Naive B cell (primary cell): Measurements from ENCODE around the gene TIGD1. TPM values are rescaled to one million over a fixed set of nuclear protein-coding genes. Genes with fewer than 3 reads are reported as not detected.

Source experiments
- ATAC-seq, 2 donors: fragments of 150-1000 bp; cut with Tn5 transposase; 2 replicates each; pipeline ENCODE4 v1.10.0; 2021; ENCODE audit warnings: low read depth in 2 of 2, mild to moderate bottlenecking in 2 of 2, moderate library complexity in 2 of 2
- DNase-seq: peaks from one replicate; pipeline ENCODE4 v3.0.0; 2022
- H3K27ac Mint-ChIP-seq, 6 donors: one replicate each; pipeline ENCODE4 v1.8.0; 2020 to 2022; ENCODE audit warnings: mild to moderate bottlenecking in 6 of 6, mixed read lengths in 6 of 6, moderate library complexity in 5 of 6, inconsistent platforms in 2 of 6
- H3K27me3 Mint-ChIP-seq, 3 donors: one replicate each; pipeline ENCODE4 v1.8.0; 2021 to 2022; ENCODE audit warnings: mixed read lengths in 3 of 3, mild to moderate bottlenecking in 1 of 3
- H3K36me3 Mint-ChIP-seq, 2 donors: one replicate each; pipeline ENCODE4 v1.8.0; 2020 to 2022; ENCODE audit warnings: mixed read lengths in 2 of 2, inconsistent platforms in 1 of 2, mild to moderate bottlenecking in 1 of 2
- H3K4me1 Mint-ChIP-seq, 3 donors: one replicate each; pipeline ENCODE4 v1.8.0; 2020 to 2022; ENCODE audit warnings: mixed read lengths in 3 of 3, inconsistent platforms in 1 of 3, mild to moderate bottlenecking in 1 of 3, moderate library complexity in 1 of 3
- H3K4me3 Mint-ChIP-seq, 8 donors: one replicate each; pipeline ENCODE4 v1.8.0; 2020 to 2022; ENCODE audit warnings: mild to moderate bottlenecking in 8 of 8, mixed read lengths in 8 of 8, moderate library complexity in 8 of 8, inconsistent platforms in 2 of 8
- H3K9me3 Mint-ChIP-seq, 7 donors: one replicate each; pipeline ENCODE4 v1.8.0; 2020 to 2022; ENCODE audit warnings: mixed read lengths in 7 of 7, mild to moderate bottlenecking in 5 of 7, inconsistent platforms in 2 of 7, moderate library complexity in 1 of 7
- polyA plus RNA-seq, 6 donors: library from polyadenylated mRNA; unstranded; fragments of 300-500 nt; fragmentation: Illumina TruSeq; gene quantifications; one replicate each; pipeline ENCODE4 v1.2.3, GENCODE V29; 2021; ENCODE audit warnings: low read depth in 6 of 6

The TIGD1 gene
- polyA plus RNA-seq, 6 donors from 2014 or later = 2.6 to 9.2 (median 7.9) TPM

DNA sequence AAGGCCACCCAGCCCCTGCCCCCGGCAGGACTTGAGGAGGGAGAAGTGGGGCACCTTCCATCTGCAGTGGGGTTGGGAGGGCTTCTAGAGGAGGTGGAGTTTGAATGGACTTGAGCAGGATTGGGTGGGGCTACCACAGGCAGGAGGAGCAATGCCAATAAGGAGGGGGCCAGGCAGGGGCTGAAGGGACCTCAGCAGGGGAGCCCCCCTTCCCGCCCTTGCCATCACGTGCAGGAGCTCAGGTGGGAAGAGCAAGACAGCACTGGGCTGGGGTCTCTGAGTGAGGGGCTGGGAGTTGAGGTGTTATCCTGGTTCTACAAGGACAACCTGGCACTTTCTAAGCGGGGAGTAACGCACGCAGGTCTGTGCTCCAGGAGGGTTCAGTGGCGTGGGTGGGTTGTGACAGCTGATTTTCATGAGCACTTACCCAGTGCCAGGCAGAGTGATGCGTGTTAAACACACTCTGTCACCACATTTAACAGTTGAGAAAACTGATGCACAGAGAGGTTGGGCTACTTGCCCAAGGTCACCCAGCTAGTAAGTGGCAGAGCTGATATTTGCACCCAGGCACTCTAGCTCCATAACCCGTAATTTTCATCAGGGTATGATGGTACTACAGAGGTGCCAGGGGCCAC is 19.6 kb downstream of the TIGD1 start:
- Mint-ChIP-seq H3K4me3 (no peak overlapping the region), H3K4me1 (peaks cover 0 to 8% (median 5%) of the 10 kb centered on the region in 3 donors), H3K27me3 (peaks cover 19 to 66% (median 35%) of the 10 kb centered on the region in 3 donors), H3K9me3 (no peaks in the 10 kb centered on the region), H3K36me3 (no peaks in the 10 kb centered on the region), H3K27ac (no peak overlapping the region)
- no peak for ATAC-seq
- no peak for DNase-seq

DNA sequence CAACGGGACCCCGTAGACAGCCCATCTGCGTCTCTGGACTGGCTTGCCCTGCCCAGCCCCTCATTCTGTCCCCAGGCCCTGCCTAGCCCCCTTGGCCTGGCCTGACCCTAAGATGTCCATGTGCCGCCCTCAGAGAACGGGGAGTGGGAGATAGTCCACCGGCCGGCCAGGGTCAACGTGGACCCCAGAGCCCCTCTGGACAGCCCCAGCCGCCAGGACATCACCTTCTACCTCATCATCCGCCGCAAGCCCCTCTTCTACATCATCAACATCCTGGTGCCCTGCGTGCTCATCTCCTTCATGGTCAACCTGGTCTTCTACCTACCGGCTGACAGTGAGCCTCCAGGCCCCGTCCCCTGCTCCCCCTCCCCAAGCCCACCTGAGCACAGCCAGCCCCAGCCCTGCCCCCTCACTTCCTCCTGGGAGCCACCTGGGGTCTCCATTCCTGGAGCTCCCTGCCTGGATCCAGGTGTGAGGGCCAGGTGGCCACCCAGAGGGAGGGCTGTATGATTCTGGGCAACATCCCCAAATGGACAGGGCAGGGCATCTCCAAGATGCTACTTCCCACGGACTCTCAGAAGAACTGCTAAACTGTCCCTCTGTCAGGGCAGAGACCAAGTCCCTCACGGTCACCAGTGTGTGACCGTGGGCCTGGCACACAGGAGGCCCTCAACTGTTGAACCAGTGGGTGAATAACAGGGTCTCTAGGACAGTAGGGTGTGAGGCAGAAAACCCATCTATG is 20.4 kb downstream of the TIGD1 start:
- Mint-ChIP-seq H3K27ac (no peak overlapping the region), H3K4me1 (peaks cover 0 to 8% (median 5%) of the 10 kb centered on the region in 3 donors), H3K27me3 (peaks cover 19 to 59% (median 35%) of the 10 kb centered on the region in 3 donors), H3K4me3 (no peak overlapping the region), H3K36me3 (no peaks in the 10 kb centered on the region), H3K9me3 (no peaks in the 10 kb centered on the region)
- no peak for DNase-seq
- ATAC-seq = no peak

DNA sequence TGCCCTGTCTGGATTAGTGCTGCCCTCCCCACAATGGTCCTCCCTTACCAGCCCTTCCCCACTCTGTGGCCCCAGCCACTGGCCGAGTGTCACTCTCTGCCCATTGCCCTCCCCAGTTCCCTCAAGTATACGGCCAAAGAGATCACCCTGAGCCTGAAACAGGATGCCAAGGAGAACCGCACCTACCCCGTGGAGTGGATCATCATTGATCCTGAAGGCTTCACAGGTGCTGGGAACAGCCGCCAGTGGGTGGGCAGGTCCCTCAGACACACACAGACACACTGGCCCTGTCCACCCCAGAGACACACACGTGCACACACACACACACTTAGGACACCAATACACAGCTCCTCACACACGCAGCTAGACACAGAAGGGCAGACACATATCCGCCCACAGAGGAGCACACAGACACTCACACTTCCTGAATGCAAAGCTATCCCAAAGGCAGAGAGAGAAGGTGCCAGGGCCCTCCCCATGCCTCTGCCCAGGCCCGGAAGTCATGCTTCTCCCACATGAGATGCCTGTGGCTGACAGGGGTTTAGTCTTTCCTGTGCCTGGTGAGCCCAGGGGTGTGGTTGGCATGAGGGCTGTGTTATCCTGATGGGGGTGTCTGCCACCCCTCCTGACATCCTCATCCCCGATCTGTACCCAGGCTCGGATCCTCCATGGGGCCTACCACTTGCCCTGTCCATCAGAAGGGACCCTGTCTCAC is 21.5 kb downstream of the TIGD1 start:
- Mint-ChIP-seq H3K36me3 (no peaks in the 10 kb centered on the region), H3K9me3 (no peaks in the 10 kb centered on the region), H3K4me1 (peaks cover 7 to 12% (median 11%) of the 10 kb centered on the region in 3 donors), H3K27me3 (peaks cover 24 to 60% (median 43%) of the 10 kb centered on the region in 3 donors), H3K27ac (peak overlapping the region in 2 of 6 donors; percentile 32 to 55), H3K4me3 (peak overlapping the region in 1 of 8 donors; percentile 15)
- ATAC-seq (no peak), DNase-seq (no peak)

DNA sequence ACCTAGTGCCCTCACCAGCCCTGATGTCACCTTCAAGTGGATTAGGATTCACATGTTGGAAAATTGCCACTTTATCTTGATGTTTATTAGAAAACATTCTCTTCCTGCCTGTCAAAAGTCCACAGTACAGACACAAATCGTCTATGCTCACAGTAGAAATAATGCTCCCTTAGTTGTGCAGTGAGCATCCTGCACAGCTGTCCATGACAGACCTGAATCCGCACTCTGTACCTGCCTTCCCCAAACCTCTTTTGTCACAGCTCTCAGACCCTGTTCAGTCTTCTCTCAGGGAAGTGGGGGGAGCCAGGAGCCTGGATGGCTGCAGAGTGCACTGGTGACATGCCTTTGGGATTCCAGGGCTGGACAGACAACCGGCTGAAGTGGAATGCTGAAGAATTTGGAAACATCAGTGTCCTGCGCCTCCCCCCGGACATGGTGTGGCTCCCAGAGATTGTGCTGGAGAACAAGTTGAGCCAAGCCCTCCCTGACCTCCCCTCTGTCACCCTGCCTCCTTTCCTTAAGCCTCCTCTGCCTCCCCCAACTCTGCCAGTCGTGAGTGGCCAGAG is 22.4 kb downstream of the TIGD1 start:
- no peaks in the 10 kb centered on the region for H3K9me3 Mint-ChIP-seq
- ATAC-seq = no peak
- no peaks in the 10 kb centered on the region for H3K36me3 Mint-ChIP-seq
- H3K27ac Mint-ChIP-seq = no peak overlapping the region
- peaks cover 25 to 63% (median 48%) of the 10 kb centered on the region in 3 donors for H3K27me3 Mint-ChIP-seq
- no peak for DNase-seq
- peaks cover 11 to 15% (median 14%) of the 10 kb centered on the region in 3 donors for H3K4me1 Mint-ChIP-seq
- no peak overlapping the region for H3K4me3 Mint-ChIP-seq

DNA sequence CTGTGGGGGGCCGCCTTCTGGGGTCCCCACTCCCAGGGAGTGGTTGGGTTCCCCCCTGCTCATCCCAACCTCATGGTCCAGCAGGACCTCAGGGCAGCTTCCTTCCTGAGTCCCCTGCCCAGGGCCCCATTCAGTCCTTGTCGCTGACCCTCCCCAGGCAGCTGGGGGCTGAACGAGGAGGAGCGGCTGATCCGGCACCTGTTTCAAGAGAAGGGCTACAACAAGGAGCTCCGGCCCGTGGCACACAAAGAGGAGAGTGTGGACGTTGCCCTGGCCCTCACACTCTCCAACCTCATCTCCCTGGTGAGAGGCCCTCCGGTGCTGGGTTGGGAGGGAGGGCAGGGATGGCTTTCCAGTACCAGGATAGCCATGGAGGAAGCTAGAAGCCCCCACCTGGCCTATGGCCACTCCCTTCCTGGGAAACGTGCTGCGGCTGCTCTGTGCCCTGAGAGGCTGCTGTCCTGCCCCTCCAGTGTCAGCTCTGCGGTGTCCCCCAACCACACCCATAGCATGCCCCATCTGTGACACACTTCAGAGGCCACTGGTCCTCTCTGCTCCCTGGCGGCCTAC is 23.9 kb downstream of the TIGD1 start:
- Mint-ChIP-seq H3K4me1 (peaks cover 16 to 22% (median 19%) of the 10 kb centered on the region in 3 donors), H3K4me3 (no peak overlapping the region), H3K27ac (no peak overlapping the region), H3K9me3 (no peaks in the 10 kb centered on the region), H3K27me3 (peaks cover 26 to 70% (median 54%) of the 10 kb centered on the region in 3 donors), H3K36me3 (no peaks in the 10 kb centered on the region)
- DNase-seq (no peak), ATAC-seq (no peak)

DNA sequence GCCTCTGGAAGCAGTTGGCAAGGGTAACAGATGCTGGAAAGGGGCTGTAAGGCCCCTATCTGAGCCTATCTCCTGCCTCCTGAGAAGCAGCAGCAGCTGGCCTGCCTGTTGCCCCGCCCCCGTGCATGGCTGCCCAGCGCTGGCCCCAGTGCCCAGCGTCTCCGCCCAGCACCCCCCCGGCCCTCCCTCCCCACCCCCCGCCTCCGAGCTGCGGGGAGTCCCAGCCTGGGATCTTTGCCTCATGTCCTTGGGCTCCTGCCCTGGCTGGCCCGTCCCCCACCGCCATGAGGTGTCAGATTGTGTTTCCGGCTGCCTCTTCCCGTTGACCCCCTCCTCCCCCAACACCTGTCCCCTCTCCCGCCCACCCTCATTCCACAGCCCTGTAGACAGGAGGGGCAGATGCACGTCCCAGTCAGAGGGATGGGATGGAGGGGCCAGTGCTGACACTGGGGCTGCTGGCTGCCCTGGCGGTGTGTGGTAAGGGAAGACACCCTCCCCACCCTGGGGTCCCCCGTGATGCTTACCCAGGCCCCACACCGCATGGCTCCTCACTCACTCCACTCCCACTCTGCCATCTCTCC is 24.5 kb downstream of the TIGD1 start, which contains the start of gene CHRND:
CHRND (plus strand) TSS at position 370 of the 581 bp plus-strand sequence; CDS start at position 426, 56 bp downstream.
- Mint-ChIP-seq H3K36me3 (no peaks in the 10 kb centered on the region), H3K9me3 (no peaks in the 10 kb centered on the region), H3K27me3 (peaks cover 26 to 76% (median 59%) of the 10 kb centered on the region in 3 donors), H3K4me3 (peak within 1 kb of the TSS in 1 of 8 donors; percentile 33), H3K27ac (no peak within 1 kb of the TSS), H3K4me1 (peaks cover 17 to 23% (median 22%) of the 10 kb centered on the region in 3 donors)
- DNase-seq (no peak), ATAC-seq (no peak)

DNA sequence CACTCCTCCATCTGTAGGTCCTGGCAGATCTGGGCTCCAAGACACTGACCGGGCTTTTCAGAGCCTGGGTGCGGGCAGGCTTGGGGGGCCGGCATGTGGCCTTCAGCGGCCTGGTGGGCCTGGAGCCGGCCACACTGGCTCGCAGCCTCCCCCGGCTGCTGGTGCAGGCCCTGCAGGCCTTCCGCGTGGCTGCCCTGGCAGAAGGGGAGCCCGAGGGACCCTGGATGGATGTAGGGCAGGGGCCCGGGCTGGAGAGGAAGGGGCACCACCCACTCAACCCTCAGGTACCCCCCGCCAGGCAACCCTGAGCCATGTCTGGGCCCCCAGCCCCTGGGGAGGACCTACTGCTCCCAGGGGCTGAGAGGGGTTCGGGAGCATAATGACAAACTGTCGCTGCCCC is 25.2 kb downstream of the TIGD1 start:
- H3K27me3 Mint-ChIP-seq = peaks cover 26 to 76% (median 65%) of the 10 kb centered on the region in 3 donors
- no peaks in the 10 kb centered on the region for H3K9me3 Mint-ChIP-seq
- H3K4me3 Mint-ChIP-seq = peak overlapping the region in 1 of 8 donors; percentile 33
- no peaks in the 10 kb centered on the region for H3K36me3 Mint-ChIP-seq
- H3K27ac Mint-ChIP-seq = no peak overlapping the region
- ATAC-seq (no peak), DNase-seq (no peak)
- peaks cover 17 to 23% (median 22%) of the 10 kb centered on the region in 3 donors for H3K4me1 Mint-ChIP-seq

DNA sequence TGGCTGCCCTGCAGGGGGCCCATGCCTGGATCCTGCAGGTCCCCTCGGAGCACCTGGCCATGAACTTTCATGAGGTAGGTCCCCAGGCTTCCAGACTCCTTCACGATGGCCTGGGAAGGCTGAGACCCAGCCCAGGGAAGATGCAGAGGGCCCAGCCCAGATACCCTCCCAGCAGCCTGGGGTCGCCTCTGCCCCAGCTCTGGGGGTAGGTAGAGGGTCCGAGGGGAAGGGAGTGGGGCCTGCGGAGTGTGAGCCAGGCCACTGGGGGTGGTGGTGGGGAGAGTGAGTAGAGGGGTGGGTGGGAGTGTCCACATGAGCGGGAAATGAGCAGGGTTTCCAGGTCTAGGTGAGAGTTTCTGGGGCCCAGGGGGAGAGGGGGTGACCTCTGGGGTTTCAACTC is 25.6 kb downstream of the TIGD1 start:
- DNase-seq = no peak
- H3K4me1 Mint-ChIP-seq = peaks cover 17 to 23% (median 22%) of the 10 kb centered on the region in 3 donors

DNA sequence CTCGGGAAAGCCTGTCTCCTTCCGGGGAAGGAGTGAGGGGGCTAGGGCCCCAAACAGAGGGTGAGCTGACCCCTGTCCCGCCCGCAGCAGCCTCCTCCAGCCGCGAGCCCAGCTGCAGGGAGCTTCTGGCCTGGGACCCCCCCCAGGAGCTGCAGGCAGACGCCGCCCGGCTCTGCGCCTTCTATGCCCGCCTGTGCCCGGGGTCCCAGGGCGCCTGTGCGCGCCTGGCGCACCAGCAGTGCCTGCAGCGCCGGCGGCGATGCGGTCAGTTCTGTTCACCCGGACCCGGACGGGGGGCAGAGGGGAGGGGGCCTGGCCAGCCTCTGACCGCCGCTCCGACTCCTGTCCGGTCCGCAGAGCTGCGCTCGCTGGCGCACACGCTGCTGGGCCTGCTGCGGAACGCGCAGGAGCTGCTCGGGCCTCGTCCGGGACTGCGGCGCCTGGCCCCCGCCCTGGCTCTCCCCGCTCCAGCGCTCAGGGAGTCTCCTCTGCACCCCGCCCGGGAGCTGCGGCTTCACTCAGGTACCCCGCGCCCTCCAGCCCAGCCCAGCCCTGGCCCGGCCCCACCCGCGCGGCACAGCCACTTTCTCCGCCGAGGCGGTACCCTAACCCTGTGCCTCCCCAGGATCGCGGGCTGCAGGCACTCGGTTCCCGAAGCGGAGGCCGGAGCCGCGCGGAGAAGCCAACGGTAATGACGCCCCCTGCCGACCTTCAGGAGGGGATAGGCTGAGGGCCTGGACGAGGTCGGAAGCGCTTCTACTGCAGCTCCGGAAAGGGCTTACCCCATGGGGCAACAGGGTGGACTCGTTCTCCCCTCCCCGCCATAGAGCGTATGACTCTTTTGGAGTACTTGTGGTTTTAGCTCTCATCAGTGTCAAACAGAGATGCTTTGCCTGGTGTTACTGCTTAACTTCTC is 26.4 kb downstream of the TIGD1 start:
- H3K27ac Mint-ChIP-seq = no peak overlapping the region
- peaks cover 17 to 22% (median 21%) of the 10 kb centered on the region in 3 donors for H3K4me1 Mint-ChIP-seq
- ATAC-seq (peak; percentile 30 to 34), DNase-seq (no peak)
- peak overlapping the region in 7 of 8 donors; percentile 22 to 83 (median 65) for H3K4me3 Mint-ChIP-seq
- peaks cover 28 to 74% (median 68%) of the 10 kb centered on the region in 3 donors for H3K27me3 Mint-ChIP-seq
- no peaks in the 10 kb centered on the region for H3K36me3 Mint-ChIP-seq
- no peaks in the 10 kb centered on the region for H3K9me3 Mint-ChIP-seq

More for the DNA sequence above, 25.6 kb downstream of the TIGD1 start:
- Mint-ChIP-seq H3K4me3 (peak overlapping the region in 2 of 8 donors; percentile 52 to 65), H3K27me3 (peaks cover 26 to 75% (median 66%) of the 10 kb centered on the region in 3 donors), H3K9me3 (no peaks in the 10 kb centered on the region), H3K36me3 (no peaks in the 10 kb centered on the region), H3K27ac (no peak overlapping the region)
- no peak for ATAC-seq

DNA sequence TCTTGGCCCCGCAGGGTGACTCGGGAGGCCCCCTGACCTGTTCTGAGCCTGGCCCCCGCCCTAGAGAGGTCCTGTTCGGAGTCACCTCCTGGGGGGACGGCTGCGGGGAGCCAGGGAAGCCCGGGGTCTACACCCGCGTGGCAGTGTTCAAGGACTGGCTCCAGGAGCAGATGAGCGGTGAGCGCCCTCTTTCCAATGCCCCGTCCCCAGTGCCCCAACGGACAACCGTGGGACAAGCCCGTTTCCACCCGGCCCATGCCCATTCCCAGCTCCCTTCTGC is 27.0 kb downstream of the TIGD1 start:
- peaks cover 29 to 74% (median 68%) of the 10 kb centered on the region in 3 donors for H3K27me3 Mint-ChIP-seq
- DNase-seq = no peak
- H3K36me3 Mint-ChIP-seq = no peaks in the 10 kb centered on the region
- no peaks in the 10 kb centered on the region for H3K9me3 Mint-ChIP-seq
- ATAC-seq = no peak
- no peak overlapping the region for H3K27ac Mint-ChIP-seq
- H3K4me3 Mint-ChIP-seq = peak overlapping the region in 7 of 8 donors; percentile 36 to 83 (median 54)
- H3K4me1 Mint-ChIP-seq = peaks cover 13 to 22% (median 18%) of the 10 kb centered on the region in 3 donors

DNA sequence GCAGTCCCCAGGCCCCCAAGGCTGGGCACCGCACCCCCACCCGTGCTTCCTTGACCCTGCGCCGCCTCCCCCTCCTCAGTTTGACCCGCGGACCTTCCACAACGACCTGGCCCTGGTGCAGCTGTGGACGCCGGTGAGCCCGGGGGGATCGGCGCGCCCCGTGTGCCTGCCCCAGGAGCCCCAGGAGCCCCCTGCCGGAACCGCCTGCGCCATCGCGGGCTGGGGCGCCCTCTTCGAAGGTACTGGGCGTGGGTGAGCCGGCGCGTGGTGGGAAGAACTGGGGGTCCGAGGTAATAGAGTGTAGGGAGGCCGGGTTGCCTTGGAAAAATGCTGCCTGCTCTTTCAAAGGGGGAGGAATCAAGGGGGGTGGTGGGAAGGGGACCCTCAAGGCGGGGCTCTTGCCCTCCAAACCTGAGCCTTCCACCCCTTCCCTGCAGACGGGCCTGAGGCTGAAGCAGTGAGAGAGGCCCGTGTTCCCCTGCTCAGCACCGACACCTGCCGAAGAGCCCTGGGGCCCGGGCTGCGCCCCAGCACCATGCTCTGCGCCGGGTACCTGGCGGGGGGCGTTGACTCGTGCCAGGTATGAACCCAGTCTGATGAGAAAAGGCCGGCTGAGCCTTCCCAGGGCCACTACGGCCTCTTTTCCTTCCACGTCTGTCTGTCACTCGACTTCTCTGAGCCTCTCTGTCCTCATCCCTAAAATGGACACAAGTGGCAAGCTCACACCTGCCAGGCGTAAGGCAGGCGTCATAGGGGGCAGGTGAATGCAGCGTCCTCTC is 27.5 kb downstream of the TIGD1 start:
- no peak for DNase-seq

More for the DNA sequence above, 27.5 kb downstream of the TIGD1 start:
- H3K36me3 Mint-ChIP-seq = no peaks in the 10 kb centered on the region
- H3K4me3 Mint-ChIP-seq = peak overlapping the region in 7 of 8 donors; percentile 36 to 84 (median 68)
- H3K27me3 Mint-ChIP-seq = peaks cover 28 to 73% (median 67%) of the 10 kb centered on the region in 3 donors
- peak; percentile 19 to 20 for ATAC-seq
- peak overlapping the region in 1 of 6 donors; percentile 56 for H3K27ac Mint-ChIP-seq
- no peaks in the 10 kb centered on the region for H3K9me3 Mint-ChIP-seq
- H3K4me1 Mint-ChIP-seq = peaks cover 11 to 22% (median 18%) of the 10 kb centered on the region in 3 donors
